ENCODE results near the gene MBD6. TPM values are rescaled to one million over a fixed set of nuclear protein-coding genes. Genes with fewer than 3 reads are reported as not detected.

The MBD6 gene
- total RNA-seq, 4 donors from 2014 or later = 14.8 to 41.4 (median 16.8) TPM

- no peak for TF ChIP-seq CTCF (IDR thresholded peaks at IDR 0.05; ENCODE audit: low read depth)
Measured at GRCh38 chr12:57534991-57535543, 12.4 kb downstream of the MBD6 start.

- TF ChIP-seq CTCF (IDR thresholded peaks at IDR 0.05; ENCODE audit: low read depth) = no peak
Measured at GRCh38 chr12:57535764-57536596, 13.4 kb downstream of the MBD6 start.

- no peak for TF ChIP-seq CTCF (IDR thresholded peaks at IDR 0.05; ENCODE audit: low read depth)
Measured at GRCh38 chr12:57536597-57536942, 13.9 kb downstream of the MBD6 start.

GRCh38 chr12:57539134-57539768, 16.6 kb downstream of the MBD6 start:
- TF ChIP-seq CTCF (IDR thresholded peaks at IDR 0.05; ENCODE audit: low read depth) = no peak

- TF ChIP-seq CTCF (IDR thresholded peaks at IDR 0.05; ENCODE audit: low read depth) = no peak
Measured at GRCh38 chr12:57541001-57541400, 18.4 kb downstream of the MBD6 start.

- TF ChIP-seq CTCF (IDR thresholded peaks at IDR 0.05; ENCODE audit: low read depth) = no peak
Measured at GRCh38 chr12:57541717-57542116, 19.1 kb downstream of the MBD6 start.

- no peak for TF ChIP-seq CTCF (IDR thresholded peaks at IDR 0.05; ENCODE audit: low read depth)
Measured at GRCh38 chr12:57543581-57543980, 21.0 kb downstream of the MBD6 start.
